OCI-LY7 (cell line): ENCODE measurements around the gene MMP2. TPM values are rescaled to one million over a fixed set of nuclear protein-coding genes. Genes with fewer than 3 reads are reported as not detected.

Experiments used
- BruUV-seq: library from RNA; stranded (reverse); fragments of 400-500 nt; replicated peaks from 2 replicates; lab custom pipeline; 2021; lab: Mats Ljungman, UMichigan
- CTCF ChIA-PET: fragments of 300-600 bp; sonication (Branson Sonifier 250); formaldehyde crosslinking; loops from one replicate; lab custom pipeline; 2022; ENCODE audit warnings: antibody characterized with exemption; ENCODE audit not compliant: unreplicated experiment; lab: Charles Lee
- POLR2A ChIA-PET: fragments of 300-600 bp; sonication (Branson Sonifier 250); formaldehyde crosslinking; loops from one replicate; lab custom pipeline; 2022; ENCODE audit warnings: antibody characterized with exemption; lab: Charles Lee
- DNase-seq: peaks from one replicate; pipeline ENCODE4 v3.0.0-alpha.2; 2015; ENCODE audit warnings: low spot score
- H2AFZ ChIP-seq: fragments of 200-600 bp; sonication (generic), shearing (Covaris generic); 2 replicates; pipeline ENCODE4 v1.6.1; 2014; ENCODE audit warnings: mild to moderate bottlenecking, antibody characterized with exemption, low read length, moderate library complexity
- H3K27ac ChIP-seq: fragments of 200-600 bp; sonication (generic); 2 replicates; pipeline ENCODE4 v1.5.1; 2014; ENCODE audit warnings: mixed run types, low read depth, mild to moderate bottlenecking, moderate library complexity, low read length, inconsistent platforms; ENCODE audit not compliant: poor library complexity, severe bottlenecking
- H3K36me3 ChIP-seq: fragments of 200-600 bp; sonication (generic); 2 replicates; pipeline ENCODE4 v1.6.1; 2014; ENCODE audit warnings: mild to moderate bottlenecking, antibody characterized with exemption, low read length, moderate library complexity, mixed read lengths; ENCODE audit not compliant: insufficient read depth
- H3K4me1 ChIP-seq: fragments of 200-600 bp; sonication (generic); 2 replicates; pipeline ENCODE4 v1.5.1; 2014; ENCODE audit warnings: mild to moderate bottlenecking, low read length; ENCODE audit not compliant: insufficient read depth, poor library complexity, severe bottlenecking
- H3K4me2 ChIP-seq: fragments of 200-600 bp; sonication (generic); 2 replicates; pipeline ENCODE4 v1.6.1; 2014; ENCODE audit warnings: mild to moderate bottlenecking, low read length
- H3K4me3 ChIP-seq: fragments of 200-600 bp; sonication (generic); 2 replicates; pipeline ENCODE4 v1.5.1; 2014; ENCODE audit warnings: mild to moderate bottlenecking, low read depth, low read length; ENCODE audit not compliant: poor library complexity, severe bottlenecking
- H3K79me2 ChIP-seq: fragments of 200-600 bp; sonication (generic); 2 replicates; pipeline ENCODE4 v1.6.1; 2016; ENCODE audit warnings: low read depth, mild to moderate bottlenecking, low read length, moderate library complexity, mixed read lengths; ENCODE audit not compliant: insufficient read depth
- H3K9me2 ChIP-seq: fragments of 200-600 bp; sonication (generic); 2 replicates; pipeline ENCODE4 v1.6.1; 2016; ENCODE audit warnings: mild to moderate bottlenecking, low read length, mixed read lengths; ENCODE audit not compliant: insufficient read depth
- H3K9me3 ChIP-seq: fragments of 200-600 bp; sonication (generic); 2 replicates; pipeline ENCODE4 v1.6.1; 2014; ENCODE audit warnings: mild to moderate bottlenecking, mixed run types, low read length, mixed read lengths
- H4K20me1 ChIP-seq: fragments of 200-600 bp; sonication (generic); 2 replicates; pipeline ENCODE4 v1.6.1; 2014; ENCODE audit warnings: mild to moderate bottlenecking, antibody characterized with exemption, low read length, moderate library complexity, mixed read lengths; ENCODE audit not compliant: insufficient read depth
- EZH2phosphoT487 ChIP-seq: fragments of 200-600 bp; sonication (generic); IDR thresholded peaks from 2 replicates; pipeline ENCODE4 v1.6.1; 2018; ENCODE audit warnings: low read depth, borderline replicate concordance, mild to moderate bottlenecking, mixed run types, antibody characterized with exemption, low read length, moderate library complexity, mixed read lengths
- intact Hi-C: fragments of 100-400 bp; cut with micrococcal nuclease; formaldehyde crosslinking; loops from one replicate; pipeline ENCODE4 v1.10.0; 2022; ENCODE audit not compliant: unreplicated experiment
- total RNA-seq, 2 experiments: library from RNA; depleted of rRNA in 1 of 2; stranded (reverse); fragments of >200 nt in 1 of 2; shearing (Covaris generic) in 1 of 2; gene quantifications; 2 replicates each; pipeline ENCODE4 v1.2.3, GENCODE V29; 2014 to 2022
- TF ChIP-seq, protein P1 (sequence below): fragments of 200-600 bp; sonication (generic); conservative IDR thresholded peaks from 2 replicates; pipeline ENCODE4 v1.5.1; 2014; ENCODE audit warnings: mild to moderate bottlenecking, antibody characterized with exemption, low read length, moderate library complexity, mixed read lengths

The MMP2 gene
- total RNA-seq, 2 experiments from 2014 or later: 0.48 TPM; not detected in 1

DNA sequence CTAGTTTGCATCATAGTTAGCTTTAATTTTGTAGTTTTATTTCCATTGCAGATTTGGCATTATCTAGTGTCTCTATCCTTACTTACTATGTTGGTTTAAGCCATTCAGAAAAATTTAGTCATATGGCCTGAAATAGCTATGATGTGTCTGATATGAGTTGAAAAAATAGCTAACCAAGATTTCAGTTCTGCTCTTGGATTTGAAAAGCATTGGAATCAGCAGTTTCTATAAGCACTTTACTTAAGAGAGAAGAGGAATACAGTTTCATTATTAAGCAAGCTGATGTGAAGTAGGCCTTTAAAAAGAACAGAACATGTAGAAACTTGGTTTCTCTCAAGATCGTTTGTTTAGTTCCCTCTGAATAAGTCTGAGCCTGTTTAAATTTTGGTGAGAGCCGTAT, 55.8 kb downstream of the MMP2 start:
- intact Hi-C loops: no loop called here
- H3K36me3 ChIP-seq: no peaks in the 10 kb centered on the region
- no peak overlapping the region for H2AFZ ChIP-seq
- H3K79me2 ChIP-seq: no peaks in the 10 kb centered on the region
- H3K4me1 ChIP-seq: no peaks in the 10 kb centered on the region
- BruUV-seq: no TSS peak
- no peak for DNase-seq
- POLR2A ChIA-PET: no interaction called here
- TF ChIP-seq EZH2phosphoT487: no peak
- TF ChIP-seq, protein P1, sequence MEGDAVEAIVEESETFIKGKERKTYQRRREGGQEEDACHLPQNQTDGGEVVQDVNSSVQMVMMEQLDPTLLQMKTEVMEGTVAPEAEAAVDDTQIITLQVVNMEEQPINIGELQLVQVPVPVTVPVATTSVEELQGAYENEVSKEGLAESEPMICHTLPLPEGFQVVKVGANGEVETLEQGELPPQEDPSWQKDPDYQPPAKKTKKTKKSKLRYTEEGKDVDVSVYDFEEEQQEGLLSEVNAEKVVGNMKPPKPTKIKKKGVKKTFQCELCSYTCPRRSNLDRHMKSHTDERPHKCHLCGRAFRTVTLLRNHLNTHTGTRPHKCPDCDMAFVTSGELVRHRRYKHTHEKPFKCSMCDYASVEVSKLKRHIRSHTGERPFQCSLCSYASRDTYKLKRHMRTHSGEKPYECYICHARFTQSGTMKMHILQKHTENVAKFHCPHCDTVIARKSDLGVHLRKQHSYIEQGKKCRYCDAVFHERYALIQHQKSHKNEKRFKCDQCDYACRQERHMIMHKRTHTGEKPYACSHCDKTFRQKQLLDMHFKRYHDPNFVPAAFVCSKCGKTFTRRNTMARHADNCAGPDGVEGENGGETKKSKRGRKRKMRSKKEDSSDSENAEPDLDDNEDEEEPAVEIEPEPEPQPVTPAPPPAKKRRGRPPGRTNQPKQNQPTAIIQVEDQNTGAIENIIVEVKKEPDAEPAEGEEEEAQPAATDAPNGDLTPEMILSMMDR: no peak
- H3K4me2 ChIP-seq: no peak overlapping the region
- H3K9me2 ChIP-seq: no peaks in the 10 kb centered on the region
- H3K27ac ChIP-seq: no peak overlapping the region
- H4K20me1 ChIP-seq: no peaks in the 10 kb centered on the region
- CTCF ChIA-PET: no interaction called here
- H3K4me3 ChIP-seq: no peak overlapping the region
- no peaks in the 10 kb centered on the region for H3K9me3 ChIP-seq

DNA sequence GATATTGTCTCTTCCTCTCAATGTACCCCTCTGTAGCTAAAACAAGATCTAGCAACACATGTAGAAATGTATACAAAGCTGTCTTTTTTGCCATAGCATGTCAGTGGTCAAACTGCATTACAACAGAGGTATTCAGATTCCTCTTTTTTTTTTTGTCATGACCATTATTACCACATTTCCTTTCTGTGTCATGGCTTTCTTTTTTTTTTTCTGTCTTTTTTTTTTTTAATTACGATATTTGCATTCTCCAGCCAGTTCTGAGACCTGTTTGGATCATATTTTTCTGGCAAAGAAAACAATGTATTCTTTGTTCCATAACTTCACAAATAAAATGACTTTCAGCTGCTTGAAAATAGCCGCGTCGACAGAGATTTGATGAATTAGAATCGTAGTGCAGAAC, 60.1 kb downstream of the MMP2 start:
- Histone ChIP-seq H3K4me1 (no peaks in the 10 kb centered on the region), H3K4me2 (no peak overlapping the region), H3K4me3 (no peak overlapping the region), H3K9me2 (no peaks in the 10 kb centered on the region), H3K9me3 (no peaks in the 10 kb centered on the region), H2AFZ (no peak overlapping the region), H3K79me2 (no peaks in the 10 kb centered on the region), H4K20me1 (no peaks in the 10 kb centered on the region), H3K36me3 (no peaks in the 10 kb centered on the region), H3K27ac (no peak overlapping the region)
- CTCF ChIA-PET: no interaction called here
- intact Hi-C loops: no loop called here
- TF ChIP-seq, protein P1: no peak
- POLR2A ChIA-PET: no interaction called here
- DNase-seq: no peak
- no TSS peak for BruUV-seq

- H3K4me2 ChIP-seq: no peak overlapping the region
- ChIA-PET POLR2A (no interaction called here), CTCF (no interaction called here)
- H3K4me3 ChIP-seq: no peak overlapping the region
- no peaks in the 10 kb centered on the region for H3K36me3 ChIP-seq
- no peak for DNase-seq
- no peaks in the 10 kb centered on the region for H3K4me1 ChIP-seq
- H3K79me2 ChIP-seq: no peaks in the 10 kb centered on the region
- H2AFZ ChIP-seq: no peak overlapping the region
- H3K27ac ChIP-seq: no peak overlapping the region
- H3K9me3 ChIP-seq: no peaks in the 10 kb centered on the region
- H3K9me2 ChIP-seq: no peaks in the 10 kb centered on the region
- TF ChIP-seq EZH2phosphoT487: no peak
- TF ChIP-seq, protein P1: no peak
- no TSS peak for BruUV-seq
- H4K20me1 ChIP-seq: no peaks in the 10 kb centered on the region
- intact Hi-C loops: no loop called here
Observed at GRCh38 chr16:55539488-55539887, 60.5 kb downstream of the MMP2 start.
